ENCODE results near the gene SRPX.

The SRPX gene

DNA sequence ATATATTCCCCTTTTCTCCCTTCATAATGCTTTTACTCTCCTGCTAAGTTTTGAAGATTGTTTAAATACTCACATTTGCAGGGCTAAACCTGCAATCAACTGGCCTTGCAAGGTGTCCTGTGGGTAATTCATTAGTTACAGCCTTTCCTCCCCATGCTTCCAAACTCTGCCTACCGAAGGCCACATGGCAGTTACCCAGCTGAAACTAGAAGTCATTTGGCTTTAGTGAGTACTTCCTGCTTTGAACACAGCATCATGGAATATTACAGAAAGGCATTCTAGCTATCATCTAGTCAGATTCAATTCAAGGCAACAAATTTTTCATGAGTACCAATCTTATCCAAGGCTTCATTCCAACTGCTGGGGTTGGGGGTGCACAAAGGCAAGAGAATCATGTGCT lies 55.6 kb downstream of the SRPX start:
- DNase-seq (ENCODE audit: low read depth) = no peak
- TF ChIP-seq, protein P1, sequence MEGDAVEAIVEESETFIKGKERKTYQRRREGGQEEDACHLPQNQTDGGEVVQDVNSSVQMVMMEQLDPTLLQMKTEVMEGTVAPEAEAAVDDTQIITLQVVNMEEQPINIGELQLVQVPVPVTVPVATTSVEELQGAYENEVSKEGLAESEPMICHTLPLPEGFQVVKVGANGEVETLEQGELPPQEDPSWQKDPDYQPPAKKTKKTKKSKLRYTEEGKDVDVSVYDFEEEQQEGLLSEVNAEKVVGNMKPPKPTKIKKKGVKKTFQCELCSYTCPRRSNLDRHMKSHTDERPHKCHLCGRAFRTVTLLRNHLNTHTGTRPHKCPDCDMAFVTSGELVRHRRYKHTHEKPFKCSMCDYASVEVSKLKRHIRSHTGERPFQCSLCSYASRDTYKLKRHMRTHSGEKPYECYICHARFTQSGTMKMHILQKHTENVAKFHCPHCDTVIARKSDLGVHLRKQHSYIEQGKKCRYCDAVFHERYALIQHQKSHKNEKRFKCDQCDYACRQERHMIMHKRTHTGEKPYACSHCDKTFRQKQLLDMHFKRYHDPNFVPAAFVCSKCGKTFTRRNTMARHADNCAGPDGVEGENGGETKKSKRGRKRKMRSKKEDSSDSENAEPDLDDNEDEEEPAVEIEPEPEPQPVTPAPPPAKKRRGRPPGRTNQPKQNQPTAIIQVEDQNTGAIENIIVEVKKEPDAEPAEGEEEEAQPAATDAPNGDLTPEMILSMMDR (IDR thresholded peaks at IDR 0.05; ENCODE audit: control insufficient read depth, extremely low read depth, insufficient read depth) = no peak

GRCh38 chrX:38163193-38163592 lies 57.5 kb downstream of the SRPX start:
- no peak overlapping the region for H3K4me3 ChIP-seq (ENCODE audit: low read depth, low read length)
- TF ChIP-seq, protein P1 (IDR thresholded peaks at IDR 0.05; ENCODE audit: control insufficient read depth, extremely low read depth, insufficient read depth) = no peak
- DNase-seq (ENCODE audit: low read depth) = no peak

More for the DNA sequence above, 55.6 kb downstream of the SRPX start:
- H3K4me3 ChIP-seq (ENCODE audit: low read depth, low read length) = no peak overlapping the region

GRCh38 chrX:38156838-38157237 lies 63.8 kb downstream of the SRPX start:
- no peak overlapping the region for H3K4me3 ChIP-seq (ENCODE audit: low read depth, low read length)
- DNase-seq (ENCODE audit: low read depth) = no peak
- TF ChIP-seq, protein P1 (IDR thresholded peaks at IDR 0.05; ENCODE audit: control insufficient read depth, extremely low read depth, insufficient read depth) = no peak

DNA sequence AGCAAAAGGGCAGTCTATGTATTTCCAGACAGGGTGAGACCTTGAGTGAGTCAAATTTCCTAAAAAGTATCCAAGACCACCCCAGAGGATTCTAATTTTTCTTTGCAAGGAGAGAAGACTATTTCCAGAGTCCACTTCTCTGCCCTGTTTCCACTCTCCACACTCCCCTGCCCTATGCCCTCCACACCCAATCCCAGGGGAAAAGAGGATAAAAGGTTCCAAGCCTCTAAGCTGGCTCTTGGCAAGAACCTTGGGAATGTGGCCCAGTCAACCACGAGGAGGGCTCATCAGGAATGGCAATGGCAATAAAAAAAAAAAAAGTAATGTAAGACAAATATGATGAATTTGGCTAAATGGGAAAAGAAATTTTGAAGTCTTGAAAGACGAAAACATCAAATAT lies 65.9 kb downstream of the SRPX start:
- TF ChIP-seq, protein P1 (IDR thresholded peaks at IDR 0.05; ENCODE audit: control insufficient read depth, extremely low read depth, insufficient read depth) = no peak
- no peak overlapping the region for H3K4me3 ChIP-seq (ENCODE audit: low read depth, low read length)
- no peak for DNase-seq (ENCODE audit: low read depth)

- H3K4me3 ChIP-seq (ENCODE audit: low read depth, low read length) = no peak overlapping the region
- TF ChIP-seq, protein P1 (IDR thresholded peaks at IDR 0.05; ENCODE audit: control insufficient read depth, extremely low read depth, insufficient read depth) = no peak
- no peak for DNase-seq (ENCODE audit: low read depth)
Observed at GRCh38 chrX:38154340-38154739, 66.3 kb downstream of the SRPX start.

DNA sequence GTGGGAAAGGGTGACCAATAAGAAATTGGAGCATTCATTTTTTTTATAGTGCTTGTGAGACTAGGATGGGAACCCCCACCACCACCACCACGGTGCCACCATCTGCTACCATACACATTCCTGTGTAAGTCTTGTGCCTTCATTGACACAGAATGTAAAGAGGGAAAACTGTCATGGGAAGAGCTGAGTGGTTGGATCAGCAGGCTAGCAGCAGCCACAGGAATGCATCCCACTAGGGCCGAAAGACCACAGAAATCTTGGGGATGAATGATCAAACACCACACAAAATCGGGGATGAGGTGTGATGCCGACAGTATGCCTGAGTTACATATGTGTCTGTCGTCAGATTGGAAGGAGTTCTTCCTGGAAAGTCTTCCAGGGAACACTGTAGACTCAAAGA lies 69.2 kb downstream of the SRPX start:
- DNase-seq (ENCODE audit: low read depth) = no peak
- TF ChIP-seq, protein P1 (IDR thresholded peaks at IDR 0.05; ENCODE audit: control insufficient read depth, extremely low read depth, insufficient read depth) = no peak
- no peak overlapping the region for H3K4me3 ChIP-seq (ENCODE audit: low read depth, low read length)

DNA sequence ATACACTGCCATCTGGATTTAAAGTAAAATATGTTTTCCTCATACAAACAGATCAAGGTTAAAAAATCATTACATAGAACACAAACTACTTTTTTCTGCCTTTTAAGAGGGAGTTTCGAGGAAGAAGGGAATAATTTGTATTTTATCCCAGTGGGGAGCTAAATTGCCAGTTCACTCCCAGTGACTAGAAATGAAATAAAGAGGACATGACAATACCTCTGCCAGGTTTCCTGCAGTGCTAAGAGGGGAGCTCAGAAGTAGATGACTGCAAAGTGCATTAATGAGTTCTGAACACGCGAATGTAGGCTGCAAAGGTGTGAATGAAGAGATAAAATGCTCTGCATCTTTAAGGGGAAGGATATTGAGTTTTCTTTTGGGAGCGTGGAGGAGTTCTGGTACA lies 69.7 kb downstream of the SRPX start:
- TF ChIP-seq, protein P1 (IDR thresholded peaks at IDR 0.05; ENCODE audit: control insufficient read depth, extremely low read depth, insufficient read depth) = no peak
- no peak overlapping the region for H3K4me3 ChIP-seq (ENCODE audit: low read depth, low read length)
- no peak for DNase-seq (ENCODE audit: low read depth)
